DOHH2 (cell line): ENCODE results near the gene SIRT7.

ENCODE experiments used
- H3F3A ChIP-seq: fragments of 200-600 bp; sonication (generic), shearing (Covaris generic); 2 replicates; pipeline ENCODE4 v1.6.0; 2016; ENCODE audit warnings: antibody characterized with exemption, mild to moderate bottlenecking; ENCODE audit not compliant: control insufficient read depth, insufficient read depth
- H3K27ac ChIP-seq: fragments of 200-600 bp; sonication (generic); 2 replicates; pipeline ENCODE4 v1.5.1; 2014; ENCODE audit warnings: low read depth, mild to moderate bottlenecking, low read length, moderate library complexity
- H3K27me3 ChIP-seq: fragments of 200-600 bp; sonication (generic); 2 replicates; pipeline ENCODE4 v1.6.1; 2014; ENCODE audit warnings: mild to moderate bottlenecking, low read length, mixed read lengths; ENCODE audit not compliant: control insufficient read depth
- H3K36me3 ChIP-seq: fragments of 200-600 bp; sonication (generic); 2 replicates; pipeline ENCODE4 v1.6.1; 2014; ENCODE audit warnings: mild to moderate bottlenecking, low read length, moderate library complexity, mixed read lengths; ENCODE audit not compliant: control insufficient read depth
- H3K4me1 ChIP-seq: fragments of 200-600 bp; sonication (generic); 2 replicates; pipeline ENCODE4 v1.6.1; 2014; ENCODE audit warnings: mild to moderate bottlenecking, low read length, mixed read lengths; ENCODE audit not compliant: control insufficient read depth
- H3K4me2 ChIP-seq: fragments of 200-600 bp; sonication (generic); 2 replicates; pipeline ENCODE4 v1.6.0; 2014; ENCODE audit warnings: mild to moderate bottlenecking, low read length, moderate library complexity
- H3K4me3 ChIP-seq: fragments of 200-600 bp; sonication (generic); 2 replicates; pipeline ENCODE4 v1.5.1; 2014; ENCODE audit warnings: mild to moderate bottlenecking, low read length, mixed read lengths
- H3K79me2 ChIP-seq: fragments of 200-600 bp; sonication (generic); 2 replicates; pipeline ENCODE4 v1.6.1; 2014; ENCODE audit warnings: mild to moderate bottlenecking, low read length, mixed read lengths; ENCODE audit not compliant: control insufficient read depth
- H3K9me2 ChIP-seq: fragments of 200-600 bp; sonication (generic); replicated peaks from 2 replicates; pipeline ENCODE4 v1.6.1; 2014; ENCODE audit warnings: mild to moderate bottlenecking, low read length, mixed read lengths; ENCODE audit not compliant: control insufficient read depth
- H3K9me3 ChIP-seq: fragments of 200-600 bp; sonication (generic); 2 replicates; pipeline ENCODE4 v1.6.1; 2014; ENCODE audit warnings: antibody characterized with exemption, low read length, mixed read lengths; ENCODE audit not compliant: control insufficient read depth, insufficient read depth
- H4K20me1 ChIP-seq: fragments of 200-600 bp; sonication (generic); 2 replicates; pipeline ENCODE4 v1.6.0; 2014; ENCODE audit warnings: low read depth, mild to moderate bottlenecking, antibody characterized with exemption, low read length, moderate library complexity; ENCODE audit not compliant: control insufficient read depth, insufficient read depth
- EZH2phosphoT487 ChIP-seq: fragments of 200-600 bp; sonication (generic); IDR thresholded peaks from 2 replicates; pipeline ENCODE4 v1.6.1; 2017; ENCODE audit warnings: borderline replicate concordance, mild to moderate bottlenecking, antibody characterized with exemption, low read length, moderate library complexity, mixed read lengths
- TF ChIP-seq, protein P1 (sequence below): fragments of 200-600 bp; sonication (generic); IDR thresholded peaks from one replicate; pipeline ENCODE4 v1.5.1; 2014; ENCODE audit warnings: antibody characterized with exemption, mild to moderate bottlenecking, low read depth, low read length; ENCODE audit not compliant: poor library complexity, severe bottlenecking

The SIRT7 gene

DNA sequence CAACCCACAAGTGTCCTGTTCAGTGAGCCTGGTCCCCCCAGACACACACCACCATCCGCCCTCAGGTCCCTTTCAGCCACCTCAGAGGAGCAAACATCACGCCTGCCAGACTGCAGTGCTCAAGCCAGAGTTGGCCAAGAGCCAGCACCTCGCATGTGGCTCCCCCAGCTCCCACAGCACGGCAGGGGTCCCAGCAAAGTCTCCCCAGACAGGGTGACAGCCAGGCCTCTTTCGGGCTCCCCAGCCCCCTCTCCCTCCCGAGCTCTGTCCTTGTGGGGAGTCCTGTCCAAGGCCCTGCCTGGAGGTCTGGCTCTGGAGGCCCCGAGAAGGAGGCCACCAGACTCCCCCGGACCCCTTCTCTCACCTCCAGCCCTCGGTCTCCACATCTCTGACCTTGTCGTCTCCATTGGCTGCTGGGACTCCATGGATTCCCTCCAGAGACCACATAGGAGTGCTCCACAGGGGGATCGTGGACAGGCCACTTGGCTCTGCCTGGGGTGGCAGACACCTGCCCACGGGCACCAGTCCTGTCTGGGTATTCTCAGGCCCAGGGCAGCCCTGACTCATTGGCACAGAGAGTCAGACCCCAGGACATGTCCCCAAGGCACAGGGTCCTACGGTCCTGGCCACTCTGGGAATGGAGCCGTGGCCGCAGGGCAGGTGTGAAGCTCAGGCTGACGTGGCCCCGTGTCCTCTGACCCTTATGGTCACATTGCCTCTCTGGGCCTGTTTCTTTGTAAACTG, 30.8 kb upstream of the SIRT7 start:
- Histone ChIP-seq H3K27ac (no peak overlapping the region), H3K36me3 (no peaks in the 10 kb centered on the region), H3K4me3 (no peak overlapping the region), H3K27me3 (no peaks in the 10 kb centered on the region), H4K20me1 (no peaks in the 10 kb centered on the region), H3K4me1 (peaks cover 3% of the 10 kb centered on the region; the same call in 1 of the 2 replicates), H3K9me2 (no peaks in the 10 kb centered on the region), H3F3A (no peaks in the 10 kb centered on the region), H3K4me2 (no peak overlapping the region), H3K79me2 (no peaks in the 10 kb centered on the region), H3K9me3 (no peaks in the 10 kb centered on the region)
- TF ChIP-seq, protein P1, sequence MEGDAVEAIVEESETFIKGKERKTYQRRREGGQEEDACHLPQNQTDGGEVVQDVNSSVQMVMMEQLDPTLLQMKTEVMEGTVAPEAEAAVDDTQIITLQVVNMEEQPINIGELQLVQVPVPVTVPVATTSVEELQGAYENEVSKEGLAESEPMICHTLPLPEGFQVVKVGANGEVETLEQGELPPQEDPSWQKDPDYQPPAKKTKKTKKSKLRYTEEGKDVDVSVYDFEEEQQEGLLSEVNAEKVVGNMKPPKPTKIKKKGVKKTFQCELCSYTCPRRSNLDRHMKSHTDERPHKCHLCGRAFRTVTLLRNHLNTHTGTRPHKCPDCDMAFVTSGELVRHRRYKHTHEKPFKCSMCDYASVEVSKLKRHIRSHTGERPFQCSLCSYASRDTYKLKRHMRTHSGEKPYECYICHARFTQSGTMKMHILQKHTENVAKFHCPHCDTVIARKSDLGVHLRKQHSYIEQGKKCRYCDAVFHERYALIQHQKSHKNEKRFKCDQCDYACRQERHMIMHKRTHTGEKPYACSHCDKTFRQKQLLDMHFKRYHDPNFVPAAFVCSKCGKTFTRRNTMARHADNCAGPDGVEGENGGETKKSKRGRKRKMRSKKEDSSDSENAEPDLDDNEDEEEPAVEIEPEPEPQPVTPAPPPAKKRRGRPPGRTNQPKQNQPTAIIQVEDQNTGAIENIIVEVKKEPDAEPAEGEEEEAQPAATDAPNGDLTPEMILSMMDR, result no peak
- TF ChIP-seq EZH2phosphoT487, result no peak

DNA sequence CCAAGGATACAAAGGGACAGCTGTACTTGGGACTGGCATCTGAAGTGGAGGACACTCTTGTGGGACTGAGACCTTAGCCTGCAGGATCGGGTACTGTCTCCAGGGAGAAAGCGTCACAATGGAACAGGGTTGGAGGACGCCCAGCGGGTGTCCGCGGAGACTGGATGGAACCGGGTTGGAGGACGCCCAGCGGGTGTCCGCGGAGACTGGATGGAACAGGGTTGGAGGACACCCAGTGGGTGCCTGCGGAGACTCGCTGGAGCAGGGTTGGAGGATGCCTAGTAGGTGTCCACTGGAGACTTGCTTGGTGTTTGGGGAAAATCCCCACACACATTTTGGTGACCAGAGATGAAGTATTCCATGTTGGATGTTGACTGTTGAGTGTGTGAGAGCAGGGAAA, 29.2 kb upstream of the SIRT7 start, which contains the start of gene MYADML2:
Gene MYADML2, minus strand, starts transcription at position 45 of the 400 bp plus-strand sequence. CDS start 5,492 bp downstream, outside the sequence.
- TF ChIP-seq EZH2phosphoT487, result no peak
- TF ChIP-seq, protein P1, result no peak
- no peak within 1 kb of the TSS for H3K27ac ChIP-seq
- H3K4me3 ChIP-seq, result no peak within 1 kb of the TSS
- no peaks in the 10 kb centered on the region for H3K27me3 ChIP-seq
- no peaks in the 10 kb centered on the region for H3K79me2 ChIP-seq
- H3K4me2 ChIP-seq, result no peak within 1 kb of the TSS
- no peaks in the 10 kb centered on the region for H3K9me3 ChIP-seq
- no peaks in the 10 kb centered on the region for H3F3A ChIP-seq
- no peaks in the 10 kb centered on the region for H3K36me3 ChIP-seq
- no peaks in the 10 kb centered on the region for H4K20me1 ChIP-seq
- no peaks in the 10 kb centered on the region for H3K9me2 ChIP-seq
- H3K4me1 ChIP-seq, result peaks cover 3% of the 10 kb centered on the region

DNA sequence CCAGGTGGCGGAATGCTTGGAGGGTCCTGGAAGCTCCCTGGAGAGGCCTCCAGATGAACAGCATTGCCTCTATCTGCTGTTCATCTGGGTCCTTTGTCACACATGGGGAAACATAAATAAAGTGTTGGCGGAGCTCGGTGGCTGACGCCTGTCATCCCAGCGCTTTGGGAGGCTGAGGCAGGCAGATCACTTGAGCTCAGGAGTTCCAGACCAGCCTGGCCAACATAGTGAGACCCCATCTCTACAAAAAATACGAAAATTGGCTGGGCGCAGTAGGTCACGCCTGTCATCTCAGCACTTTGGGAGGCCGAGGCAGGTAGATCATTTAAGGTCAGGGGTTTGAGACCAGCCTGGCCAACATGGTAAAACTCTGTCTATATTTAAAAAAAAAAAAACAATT, 26.9 kb upstream of the SIRT7 start:
- Histone ChIP-seq H3K4me1 (peaks cover 18% of the 10 kb centered on the region), H3K36me3 (no peaks in the 10 kb centered on the region), H3F3A (no peaks in the 10 kb centered on the region), H3K27ac (no peak overlapping the region), H4K20me1 (no peaks in the 10 kb centered on the region), H3K9me2 (no peaks in the 10 kb centered on the region), H3K27me3 (no peaks in the 10 kb centered on the region), H3K4me2 (no peak overlapping the region), H3K9me3 (no peaks in the 10 kb centered on the region), H3K4me3 (no peak overlapping the region), H3K79me2 (no peaks in the 10 kb centered on the region)
- TF ChIP-seq EZH2phosphoT487, result no peak
- TF ChIP-seq, protein P1, result no peak
